GM21825 (cell line): ENCODE results near the gene TIGD3.

ENCODE experiments used
- ATAC-seq: cut with Tn5 transposase; IDR thresholded peaks from one replicate; pipeline ENCODE4 v1.9.1; 2021; ENCODE audit warnings: mild to moderate bottlenecking, moderate library complexity; ENCODE audit not compliant: unreplicated experiment

The TIGD3 gene

DNA sequence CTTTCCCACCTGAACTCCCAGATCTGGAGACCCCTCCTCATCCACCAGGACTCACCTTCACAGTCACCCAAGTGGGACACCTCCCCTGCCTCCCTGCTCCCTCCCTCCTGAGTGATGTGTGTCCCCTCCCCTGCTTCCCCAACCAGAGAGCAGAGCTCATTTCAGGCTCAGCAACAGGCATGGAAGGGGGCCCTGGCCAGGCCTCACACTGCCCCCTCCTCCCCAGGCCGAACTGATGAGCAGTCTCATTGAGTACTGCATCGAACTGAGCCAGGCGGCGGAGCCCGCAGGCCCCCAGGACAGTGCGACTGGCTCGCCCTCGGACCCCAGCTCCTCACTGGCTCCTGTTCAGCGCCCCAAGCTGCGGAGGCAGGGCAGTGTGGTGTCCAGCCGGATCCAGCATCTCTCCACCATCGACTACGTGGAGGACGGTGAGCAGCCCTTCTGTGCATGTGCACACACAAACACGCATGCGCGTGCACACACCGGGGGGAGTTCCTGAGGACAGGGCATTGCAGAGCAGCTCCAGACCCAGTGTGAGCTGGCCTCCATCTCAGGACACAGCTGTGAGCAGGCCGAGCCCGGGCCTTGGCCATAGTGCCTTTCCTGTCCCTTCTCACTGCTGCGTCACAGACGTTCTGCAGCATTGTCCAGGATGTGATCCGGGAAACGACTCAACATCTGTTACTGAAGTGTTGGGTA is 50.2 kb downstream of the TIGD3 start:
- ATAC-seq: no peak
